A549 (cell line): ENCODE measurements around the gene NEDD4L.

Source experiments
- CTCF ChIP-seq: fragments of >200 bp; sonication (Bioruptor Twin); formaldehyde crosslinking; IDR thresholded peaks from 3 replicates; pipeline ENCODE4 v1.5.1; 2016
- NFE2L2 ChIP-seq: fragments of 150-350 bp; conservative IDR thresholded peaks from 2 replicates; pipeline ENCODE4 v1.6.1; 2014; ENCODE audit warnings: low read length
- RCOR1 ChIP-seq: fragments of 150-350 bp; IDR thresholded peaks from 2 replicates; pipeline ENCODE4 v1.6.1; 2014; ENCODE audit warnings: antibody characterized with exemption, low read length, low read depth
- REST ChIP-seq: fragments of 200-600 bp; sonication (generic); IDR thresholded peaks from 2 replicates; pipeline ENCODE4 v1.6.1; 2016; ENCODE audit warnings: antibody characterized with exemption, mild to moderate bottlenecking, moderate library complexity
- RNF2 ChIP-seq: fragments of 200-600 bp; sonication (generic); IDR thresholded peaks from 2 replicates; pipeline ENCODE4 v1.6.1; 2016; ENCODE audit warnings: low read depth, mild to moderate bottlenecking, antibody characterized with exemption, moderate library complexity, borderline replicate concordance
- ZNF302 ChIP-seq: fragments of 250-450 bp; sonication (Bioruptor Pico); IDR thresholded peaks from 2 replicates; pipeline ENCODE4 v1.9.0; 2021; ENCODE audit warnings: inconsistent platforms, mild to moderate bottlenecking, moderate library complexity
- ZSCAN20 ChIP-seq: fragments of 250-450 bp; sonication (Bioruptor Pico); IDR thresholded peaks from 2 replicates; pipeline ENCODE4 v1.8.0; 2022; ENCODE audit warnings: mild to moderate bottlenecking, moderate library complexity

- no peak for TF ChIP-seq CTCF
- no peak for TF ChIP-seq NFE2L2
- no peak for TF ChIP-seq REST
- TF ChIP-seq RNF2 = no peak
- TF ChIP-seq RCOR1 = no peak
- no peak for TF ChIP-seq ZSCAN20 (CRISPR knock-in tag)
- TF ChIP-seq ZNF302 = no peak
Observed at GRCh38 chr18:58355243-58355642, 311.2 kb downstream of the NEDD4L start.
